SK-N-SH treated with all-trans-retinoic acid at 6 μM for 48 hours (cell line): Measurements from ENCODE around the gene CENPT.

Experiments used
- ATAC-seq: fragments of 200-7000 bp; cut with Tn5 transposase; 3 replicates; pipeline ENCODE4 v1.9.1; 2020; ENCODE audit warnings: mild to moderate bottlenecking, moderate library complexity
- ARNTL ChIP-seq: fragments of 450-650 bp; formaldehyde crosslinking; IDR thresholded peaks from 2 replicates; pipeline ENCODE4 v1.5.0; 2020; ENCODE audit warnings: low read depth, mild to moderate bottlenecking, moderate library complexity, borderline replicate concordance
- BACH2 ChIP-seq: fragments of 250-450 bp; sonication (Bioruptor Pico); IDR thresholded peaks from 2 replicates; pipeline ENCODE4 v1.9.0; 2021; ENCODE audit warnings: mild to moderate bottlenecking, borderline replicate concordance
- CSDC2 ChIP-seq: fragments of 250-450 bp; sonication (Bioruptor Pico); IDR thresholded peaks from 2 replicates; pipeline ENCODE4 v1.5.0; 2020; ENCODE audit warnings: mild to moderate bottlenecking, moderate library complexity
- ESRRG ChIP-seq: fragments of 250-450 bp; sonication (Bioruptor Pico); IDR thresholded peaks from 2 replicates; pipeline ENCODE4 v1.6.1; 2021; ENCODE audit warnings: mild to moderate bottlenecking
- GLIS3 ChIP-seq: fragments of 250-450 bp; sonication (Bioruptor Pico); IDR thresholded peaks from 2 replicates; pipeline ENCODE4 v1.5.0; 2020; ENCODE audit warnings: mild to moderate bottlenecking, moderate library complexity
- ISL1 ChIP-seq: fragments of 250-450 bp; sonication (Bioruptor Pico); IDR thresholded peaks from 2 replicates; pipeline ENCODE4 v2.1.2; 2022; ENCODE audit warnings: mild to moderate bottlenecking, moderate library complexity
- OSR1 ChIP-seq: fragments of 250-450 bp; sonication (Bioruptor Pico); IDR thresholded peaks from 2 replicates; pipeline ENCODE4 v1.8.0; 2022; ENCODE audit warnings: moderate library complexity, mild to moderate bottlenecking, inconsistent platforms
- PATZ1 ChIP-seq: fragments of 250-450 bp; sonication (Bioruptor Pico); IDR thresholded peaks from 2 replicates; pipeline ENCODE4 v1.8.0; 2020; ENCODE audit warnings: mild to moderate bottlenecking, moderate library complexity, borderline replicate concordance
- PPARA ChIP-seq: fragments of 250-450 bp; sonication (Bioruptor Pico); IDR thresholded peaks from 2 replicates; pipeline ENCODE4 v1.5.0; 2020; ENCODE audit warnings: mild to moderate bottlenecking, borderline replicate concordance
- RARB ChIP-seq: fragments of 250-450 bp; sonication (Bioruptor Pico); IDR thresholded peaks from 2 replicates; pipeline ENCODE4 v1.8.0; 2021; ENCODE audit warnings: mild to moderate bottlenecking, moderate library complexity
- SNAI2 ChIP-seq: fragments of 250-450 bp; sonication (Bioruptor Pico); IDR thresholded peaks from 2 replicates; pipeline ENCODE4 v1.5.0; 2020; ENCODE audit warnings: mild to moderate bottlenecking, moderate library complexity
- TCF4 ChIP-seq: fragments of 250-450 bp; sonication (Bioruptor Pico); IDR thresholded peaks from 2 replicates; pipeline ENCODE4 v1.8.0; 2021; ENCODE audit warnings: mild to moderate bottlenecking, moderate library complexity, borderline replicate concordance
- TOX ChIP-seq: fragments of 250-450 bp; sonication (Bioruptor Pico); IDR thresholded peaks from 2 replicates; pipeline ENCODE4 v1.8.0; 2021; ENCODE audit warnings: mild to moderate bottlenecking, moderate library complexity, borderline replicate concordance
- TSHZ2 ChIP-seq: fragments of 250-450 bp; sonication (Bioruptor Pico); IDR thresholded peaks from 2 replicates; pipeline ENCODE4 v1.5.0; 2020; ENCODE audit warnings: mild to moderate bottlenecking, moderate library complexity
- ZC3H10 ChIP-seq: fragments of 250-450 bp; sonication (Bioruptor Pico); IDR thresholded peaks from 2 replicates; pipeline ENCODE4 v1.5.1; 2021; ENCODE audit warnings: mild to moderate bottlenecking, moderate library complexity
- ZFP3 ChIP-seq: fragments of 250-450 bp; sonication (Bioruptor Pico); IDR thresholded peaks from 2 replicates; pipeline ENCODE4 v1.5.0; 2020; ENCODE audit warnings: mild to moderate bottlenecking, moderate library complexity
- ZFP30 ChIP-seq: fragments of 450-650 bp; formaldehyde crosslinking; IDR thresholded peaks from 2 replicates; pipeline ENCODE4 v1.5.0; 2022; ENCODE audit warnings: mild to moderate bottlenecking, moderate library complexity
- ZNF70 ChIP-seq: fragments of 450-650 bp; formaldehyde crosslinking; IDR thresholded peaks from 2 replicates; pipeline ENCODE4 v1.5.0; 2020; ENCODE audit warnings: mild to moderate bottlenecking, moderate library complexity
- ZNF8 ChIP-seq: fragments of 450-650 bp; formaldehyde crosslinking; IDR thresholded peaks from 2 replicates; pipeline ENCODE4 v1.5.0; 2020; ENCODE audit warnings: mild to moderate bottlenecking, moderate library complexity
- TF ChIP-seq, protein P1 (sequence below): fragments of 250-450 bp; sonication (Bioruptor Pico); IDR thresholded peaks from 2 replicates; pipeline ENCODE4 v1.5.1; 2021; ENCODE audit warnings: mild to moderate bottlenecking, moderate library complexity
- TF ChIP-seq, protein P2 (sequence below): fragments of 250-450 bp; sonication (Bioruptor Pico); IDR thresholded peaks from 2 replicates; pipeline ENCODE4 v1.8.0; 2021; ENCODE audit warnings: low read depth, mild to moderate bottlenecking, moderate library complexity, borderline replicate concordance
- TF ChIP-seq, protein P3 (sequence below): fragments of 250-450 bp; sonication (Bioruptor Pico); IDR thresholded peaks from 2 replicates; pipeline ENCODE4 v1.5.1; 2020; ENCODE audit warnings: low read depth, mild to moderate bottlenecking, moderate library complexity

CENPT gene

DNA sequence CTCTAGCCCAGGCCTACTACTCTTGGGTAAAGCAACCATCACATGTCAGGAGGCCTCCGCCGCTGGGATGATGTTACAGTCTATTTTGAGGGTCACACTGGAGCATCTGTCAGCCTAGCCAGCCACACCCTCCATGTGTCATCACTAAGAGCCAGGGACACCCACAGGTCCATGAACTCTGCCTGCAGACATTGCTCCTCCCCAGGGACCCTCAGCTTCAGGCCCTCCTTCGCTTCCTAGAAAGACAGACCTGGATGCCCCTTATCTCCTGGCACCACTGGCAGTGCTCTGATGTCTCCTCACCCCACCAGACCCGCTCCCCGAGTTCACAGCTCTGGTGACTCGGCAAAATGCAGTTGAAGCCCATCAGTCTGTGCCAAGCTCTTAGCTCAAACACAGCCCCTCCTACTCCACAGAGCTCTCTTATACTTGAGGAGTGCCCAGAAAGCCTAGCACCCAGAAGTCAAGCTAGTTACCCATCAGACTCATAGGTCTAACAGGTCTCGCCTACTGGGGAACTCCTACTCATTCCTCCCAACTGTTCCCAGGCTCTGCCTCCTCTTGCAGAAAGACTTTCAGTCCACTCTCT lies 47.1 kb downstream of the CENPT start:
- no peak for ATAC-seq
- TF ChIP-seq CSDC2 (CRISPR knock-in tag) (no peak), ZNF70 (CRISPR knock-in tag) (no peak), ESRRG (CRISPR knock-in tag) (no peak), GLIS3 (CRISPR knock-in tag) (no peak), ZC3H10 (no peak), ARNTL (CRISPR knock-in tag) (no peak), TSHZ2 (CRISPR knock-in tag) (no peak), BACH2 (no peak), TCF4 (no peak), ZFP30 (CRISPR knock-in tag) (no peak), PATZ1 (CRISPR knock-in tag) (no peak), SNAI2 (CRISPR knock-in tag) (no peak), OSR1 (CRISPR knock-in tag) (no peak), RARB (CRISPR knock-in tag) (no peak)
- TF ChIP-seq, protein P1, sequence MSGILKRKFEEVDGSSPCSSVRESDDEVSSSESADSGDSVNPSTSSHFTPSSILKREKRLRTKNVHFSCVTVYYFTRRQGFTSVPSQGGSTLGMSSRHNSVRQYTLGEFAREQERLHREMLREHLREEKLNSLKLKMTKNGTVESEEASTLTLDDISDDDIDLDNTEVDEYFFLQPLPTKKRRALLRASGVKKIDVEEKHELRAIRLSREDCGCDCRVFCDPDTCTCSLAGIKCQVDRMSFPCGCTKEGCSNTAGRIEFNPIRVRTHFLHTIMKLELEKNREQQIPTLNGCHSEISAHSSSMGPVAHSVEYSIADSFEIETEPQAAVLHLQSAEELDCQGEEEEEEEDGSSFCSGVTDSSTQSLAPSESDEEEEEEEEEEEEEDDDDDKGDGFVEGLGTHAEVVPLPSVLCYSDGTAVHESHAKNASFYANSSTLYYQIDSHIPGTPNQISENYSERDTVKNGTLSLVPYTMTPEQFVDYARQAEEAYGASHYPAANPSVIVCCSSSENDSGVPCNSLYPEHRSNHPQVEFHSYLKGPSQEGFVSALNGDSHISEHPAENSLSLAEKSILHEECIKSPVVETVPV (CRISPR knock-in tag) = no peak
- TF ChIP-seq, protein P2, sequence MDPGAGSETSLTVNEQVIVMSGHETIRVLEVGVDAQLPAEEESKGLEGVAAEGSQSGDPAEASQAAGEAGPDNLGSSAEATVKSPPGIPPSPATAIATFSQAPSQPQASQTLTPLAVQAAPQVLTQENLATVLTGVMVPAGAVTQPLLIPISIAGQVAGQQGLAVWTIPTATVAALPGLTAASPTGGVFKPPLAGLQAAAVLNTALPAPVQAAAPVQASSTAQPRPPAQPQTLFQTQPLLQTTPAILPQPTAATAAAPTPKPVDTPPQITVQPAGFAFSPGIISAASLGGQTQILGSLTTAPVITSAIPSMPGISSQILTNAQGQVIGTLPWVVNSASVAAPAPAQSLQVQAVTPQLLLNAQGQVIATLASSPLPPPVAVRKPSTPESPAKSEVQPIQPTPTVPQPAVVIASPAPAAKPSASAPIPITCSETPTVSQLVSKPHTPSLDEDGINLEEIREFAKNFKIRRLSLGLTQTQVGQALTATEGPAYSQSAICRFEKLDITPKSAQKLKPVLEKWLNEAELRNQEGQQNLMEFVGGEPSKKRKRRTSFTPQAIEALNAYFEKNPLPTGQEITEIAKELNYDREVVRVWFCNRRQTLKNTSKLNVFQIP = no peak

DNA sequence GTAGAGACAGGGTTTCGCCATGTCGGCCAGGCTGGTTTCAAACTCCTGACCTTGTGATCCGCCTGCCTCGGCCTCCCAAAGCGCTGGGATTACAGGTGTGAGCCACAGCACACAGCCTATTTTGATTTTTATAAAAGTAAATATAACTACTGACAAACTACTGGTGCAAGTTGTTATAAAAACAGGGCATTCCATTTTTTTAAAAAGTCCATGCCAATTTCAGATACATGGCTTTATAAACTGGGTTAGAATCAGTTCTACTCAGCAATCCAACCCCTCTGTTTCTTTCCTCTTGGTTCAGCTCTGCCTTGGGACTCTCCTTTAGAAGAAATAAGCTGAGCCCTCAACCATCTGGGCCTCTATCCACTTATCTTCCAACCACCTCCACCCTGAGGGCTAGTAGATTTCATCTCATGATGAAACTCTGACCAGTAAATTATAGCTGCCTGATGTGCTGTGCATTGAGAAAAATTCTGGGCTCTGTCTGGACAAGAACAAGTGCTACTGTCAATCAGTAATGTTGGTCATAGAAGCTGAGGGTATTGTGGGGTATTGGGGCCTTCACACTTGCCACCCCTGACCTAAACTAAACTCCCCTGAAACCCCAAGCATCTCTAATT lies 51.3 kb downstream of the CENPT start:
- no peak for ATAC-seq
- no peak for TF ChIP-seq SNAI2 (CRISPR knock-in tag)
- no peak for TF ChIP-seq TCF4
- TF ChIP-seq RARB (CRISPR knock-in tag) = no peak
- no peak for TF ChIP-seq TOX
- TF ChIP-seq ESRRG (CRISPR knock-in tag) = no peak
- TF ChIP-seq CSDC2 (CRISPR knock-in tag) = no peak
- no peak for TF ChIP-seq OSR1 (CRISPR knock-in tag)
- no peak for TF ChIP-seq BACH2
- TF ChIP-seq PATZ1 (CRISPR knock-in tag) = no peak
- no peak for TF ChIP-seq PPARA
- no peak for TF ChIP-seq ISL1 (CRISPR knock-in tag)
- TF ChIP-seq ZC3H10 = no peak
- TF ChIP-seq, protein P3, sequence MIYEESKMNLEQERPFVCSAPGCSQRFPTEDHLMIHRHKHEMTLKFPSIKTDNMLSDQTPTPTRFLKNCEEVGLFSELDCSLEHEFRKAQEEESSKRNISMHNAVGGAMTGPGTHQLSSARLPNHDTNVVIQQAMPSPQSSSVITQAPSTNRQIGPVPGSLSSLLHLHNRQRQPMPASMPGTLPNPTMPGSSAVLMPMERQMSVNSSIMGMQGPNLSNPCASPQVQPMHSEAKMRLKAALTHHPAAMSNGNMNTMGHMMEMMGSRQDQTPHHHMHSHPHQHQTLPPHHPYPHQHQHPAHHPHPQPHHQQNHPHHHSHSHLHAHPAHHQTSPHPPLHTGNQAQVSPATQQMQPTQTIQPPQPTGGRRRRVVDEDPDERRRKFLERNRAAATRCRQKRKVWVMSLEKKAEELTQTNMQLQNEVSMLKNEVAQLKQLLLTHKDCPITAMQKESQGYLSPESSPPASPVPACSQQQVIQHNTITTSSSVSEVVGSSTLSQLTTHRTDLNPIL (CRISPR knock-in tag) = no peak
- no peak for TF ChIP-seq ZNF8 (CRISPR knock-in tag)
- TF ChIP-seq, protein P2 = no peak
- TF ChIP-seq ZNF70 (CRISPR knock-in tag) = no peak
- TF ChIP-seq ZFP3 (CRISPR knock-in tag) = no peak
- no peak for TF ChIP-seq ARNTL (CRISPR knock-in tag)
- no peak for TF ChIP-seq TSHZ2 (CRISPR knock-in tag)
- TF ChIP-seq ZFP30 (CRISPR knock-in tag) = no peak
